Hepatocyte (in vitro differentiated cells): ENCODE measurements around the gene ME3. TPM values are rescaled to one million over a fixed set of nuclear protein-coding genes. Genes with fewer than 3 reads are reported as not detected.
A peak's percentile ranks its signal among the peaks of the same experiment; 100 is the strongest.

Experiments used
- DNase-seq: peaks from one replicate; pipeline ENCODE4 v3.0.0-alpha.2; 2016; ENCODE audit warnings: low spot score
- H2AFZ ChIP-seq: fragments of 200-600 bp; sonication (generic); 2 replicates; pipeline ENCODE4 v1.6.0; 2016; ENCODE audit warnings: antibody characterized with exemption, mild to moderate bottlenecking
- H3K27ac ChIP-seq: fragments of 200-600 bp; sonication (generic); 2 replicates; pipeline ENCODE4 v1.5.1; 2016; ENCODE audit warnings: mild to moderate bottlenecking
- H3K27me3 ChIP-seq: fragments of 200-600 bp; sonication (generic); 2 replicates; pipeline ENCODE4 v1.6.1; 2016
- H3K36me3 ChIP-seq: fragments of 200-600 bp; sonication (generic); replicated peaks from 2 replicates; pipeline ENCODE4 v1.5.1; 2016; ENCODE audit warnings: low read depth; ENCODE audit not compliant: insufficient read depth
- H3K4me1 ChIP-seq: fragments of 200-600 bp; sonication (generic); 2 replicates; pipeline ENCODE4 v1.5.1; 2016; ENCODE audit warnings: mild to moderate bottlenecking, moderate library complexity; ENCODE audit not compliant: insufficient read depth
- H3K4me2 ChIP-seq: fragments of 200-600 bp; sonication (generic); 2 replicates; pipeline ENCODE4 v1.6.0; 2016
- H3K4me3 ChIP-seq: fragments of 200-600 bp; sonication (generic); 2 replicates; pipeline ENCODE4 v1.5.1; 2016; ENCODE audit warnings: mild to moderate bottlenecking
- H3K79me2 ChIP-seq: fragments of 200-600 bp; sonication (generic); 2 replicates; pipeline ENCODE4 v1.6.0; 2017; ENCODE audit warnings: mild to moderate bottlenecking
- H3K9me2 ChIP-seq: fragments of 200-600 bp; sonication (generic); replicated peaks from 2 replicates; pipeline ENCODE4 v1.6.0; 2017; ENCODE audit warnings: mild to moderate bottlenecking; ENCODE audit not compliant: insufficient read depth
- H3K9me3 ChIP-seq: fragments of 200-600 bp; sonication (generic); 2 replicates; pipeline ENCODE4 v1.5.1; 2016; ENCODE audit warnings: low read depth, mild to moderate bottlenecking
- H4K20me1 ChIP-seq: fragments of 200-600 bp; sonication (generic); 2 replicates; pipeline ENCODE4 v1.6.0; 2016; ENCODE audit warnings: mild to moderate bottlenecking; ENCODE audit not compliant: insufficient read depth, poor library complexity, severe bottlenecking
- CTCF ChIP-seq: fragments of 200-600 bp; sonication (generic); IDR thresholded peaks from 2 replicates; pipeline ENCODE4 v1.5.1; 2016; ENCODE audit warnings: antibody characterized with exemption, mild to moderate bottlenecking; ENCODE audit not compliant: poor library complexity
- EZH2 ChIP-seq: fragments of 200-600 bp; sonication (generic); IDR thresholded peaks from 2 replicates; pipeline ENCODE4 v1.6.1; 2016; ENCODE audit warnings: antibody characterized with exemption, mild to moderate bottlenecking, borderline replicate concordance
- EZH2phosphoT487 ChIP-seq: fragments of 200-600 bp; sonication (generic); IDR thresholded peaks from one replicate; pipeline ENCODE4 v1.6.1; 2018; ENCODE audit warnings: antibody characterized with exemption, mild to moderate bottlenecking, low read depth, moderate library complexity; ENCODE audit not compliant: unreplicated experiment, severe bottlenecking
- WGBS: methylation state at CpG from one replicate; pipeline ENCODE4 v1.1.6; 2016; ENCODE audit warnings: low lambda C conversion rate; ENCODE audit errors: missing lambda C conversion rate; 5-methylcytosine and 5-hydroxymethylcytosine counted together
- polyA plus RNA-seq: library from polyadenylated mRNA; unstranded; fragments of >200 nt; fragmentation: Nextera tagmentation; extraction: Ambion mirVana; gene quantifications from 2 replicates; pipeline ENCODE4 v1.2.1, GENCODE V29; 2016
- total RNA-seq: library from RNA; depleted of rRNA; stranded (reverse); fragments of >200 nt; gene quantifications from 2 replicates; pipeline ENCODE4 v1.2.3, GENCODE V29; 2014

The ME3 gene
- total and polyA plus RNA-seq, 2 experiments from 2014 or later, result 10.3 to 16.1 TPM

DNA sequence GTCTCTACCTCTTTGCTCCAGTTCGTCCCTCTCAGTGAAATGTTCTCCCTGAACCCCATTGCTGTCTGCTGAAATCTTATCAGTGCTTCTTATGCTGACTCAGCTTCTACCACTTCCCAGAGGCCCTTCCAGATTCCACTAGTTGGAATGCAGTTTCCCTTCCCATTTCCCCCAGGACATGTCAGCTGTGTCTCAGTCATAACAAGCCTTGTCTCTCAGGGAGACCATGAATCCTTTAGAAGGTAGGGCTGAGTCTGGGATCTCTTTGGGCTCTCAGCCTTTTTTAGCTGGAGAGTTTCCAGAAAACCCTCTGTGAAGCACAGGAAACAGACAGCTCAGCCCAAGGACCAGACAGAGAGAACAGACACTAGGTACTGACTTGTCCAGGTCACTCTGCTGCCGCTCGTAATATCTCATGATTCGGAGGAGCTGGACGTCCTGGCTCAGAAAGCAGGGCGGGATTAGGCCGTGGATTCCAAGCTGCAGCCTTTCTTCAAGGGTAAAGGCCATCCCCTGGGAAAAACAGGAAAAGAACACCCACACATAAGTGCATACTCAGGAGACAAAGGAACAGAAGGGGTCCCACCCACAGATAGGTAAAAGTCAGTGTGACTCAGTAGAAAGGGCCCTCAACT, 113.0 kb downstream of the ME3 start:
- H3K36me3 ChIP-seq, result no peaks in the 10 kb centered on the region
- no peaks in the 10 kb centered on the region for H3K9me3 ChIP-seq
- H3K27me3 ChIP-seq, result no peaks in the 10 kb centered on the region
- H3K4me2 ChIP-seq, result no peak overlapping the region
- no peaks in the 10 kb centered on the region for H3K79me2 ChIP-seq
- TF ChIP-seq CTCF, result no peak
- TF ChIP-seq EZH2phosphoT487, result no peak
- TF ChIP-seq EZH2, result no peak
- peak; percentile 67 for DNase-seq
- H4K20me1 ChIP-seq, result no peaks in the 10 kb centered on the region
- H3K4me3 ChIP-seq, result no peak overlapping the region
- peak overlapping the region; percentile 84 for H3K27ac ChIP-seq
- 48% methylated on average over 7 of the region's 7 CpGs for WGBS
- peaks cover 19% of the 10 kb centered on the region for H3K4me1 ChIP-seq
- H2AFZ ChIP-seq, result no peak overlapping the region
- no peaks in the 10 kb centered on the region for H3K9me2 ChIP-seq

- H3K4me2 ChIP-seq, result no peak overlapping the region
Measured at GRCh38 chr11:86558841-86559240, 113.6 kb downstream of the ME3 start.

GRCh38 chr11:86558207-86558606, 114.2 kb downstream of the ME3 start:
- 88% methylated on average over 1 of the region's 1 CpG for WGBS
- Histone ChIP-seq H3K9me2 (no peaks in the 10 kb centered on the region), H3K4me2 (no peak overlapping the region), H3K27ac (peak overlapping the region; percentile 84), H3K4me1 (peaks cover 19% of the 10 kb centered on the region), H3K79me2 (no peaks in the 10 kb centered on the region), H4K20me1 (no peaks in the 10 kb centered on the region), H3K9me3 (no peaks in the 10 kb centered on the region), H3K4me3 (no peak overlapping the region), H2AFZ (no peak overlapping the region), H3K27me3 (no peaks in the 10 kb centered on the region), H3K36me3 (no peaks in the 10 kb centered on the region)
- DNase-seq, result no peak
- TF ChIP-seq CTCF (no peak), EZH2phosphoT487 (no peak), EZH2 (no peak)

More at GRCh38 chr11:86558841-86559240, 113.6 kb downstream of the ME3 start:
- DNase-seq, result no peak
- no peak for TF ChIP-seq EZH2phosphoT487
- no peak for TF ChIP-seq CTCF
- TF ChIP-seq EZH2, result no peak
- Histone ChIP-seq H3K36me3 (no peaks in the 10 kb centered on the region), H2AFZ (no peak overlapping the region), H3K27ac (peak overlapping the region; percentile 84), H3K27me3 (no peaks in the 10 kb centered on the region), H3K79me2 (no peaks in the 10 kb centered on the region), H3K9me3 (no peaks in the 10 kb centered on the region), H3K9me2 (no peaks in the 10 kb centered on the region), H4K20me1 (no peaks in the 10 kb centered on the region), H3K4me1 (peaks cover 19% of the 10 kb centered on the region), H3K4me3 (no peak overlapping the region)
- 92% methylated on average over 2 of the region's 2 CpGs for WGBS

GRCh38 chr11:86555866-86556265, 116.5 kb downstream of the ME3 start:
- no peaks in the 10 kb centered on the region for H3K9me2 ChIP-seq
- H4K20me1 ChIP-seq, result no peaks in the 10 kb centered on the region
- H3K4me3 ChIP-seq, result no peak overlapping the region
- H2AFZ ChIP-seq, result no peak overlapping the region
- no peaks in the 10 kb centered on the region for H3K9me3 ChIP-seq
- H3K27ac ChIP-seq, result no peak overlapping the region
- no peaks in the 10 kb centered on the region for H3K79me2 ChIP-seq
- peaks cover 34% of the 10 kb centered on the region for H3K4me1 ChIP-seq
- H3K36me3 ChIP-seq, result no peaks in the 10 kb centered on the region
- DNase-seq, result no peak
- H3K4me2 ChIP-seq, result no peak overlapping the region
- no peaks in the 10 kb centered on the region for H3K27me3 ChIP-seq
- TF ChIP-seq EZH2phosphoT487, result no peak
- TF ChIP-seq CTCF, result no peak
- no peak for TF ChIP-seq EZH2
